BJ (cell line): ENCODE measurements around the gene HOXD4. TPM values are rescaled to one million over a fixed set of nuclear protein-coding genes. Genes with fewer than 3 reads are reported as not detected.

Source experiments
- CTCF ChIA-PET: fragments of 350-600 bp; formaldehyde crosslinking; extraction: SDS; loops from one replicate; lab custom pipeline; 2021; ENCODE audit warnings: antibody characterized with exemption, inconsistent platforms; lab: Yijun Ruan, JAX
- POLR2A ChIA-PET: fragments of 300-600 bp; sonication (Branson Sonifier 250); formaldehyde crosslinking; extraction: SDS; loops from one replicate; lab custom pipeline; 2021; ENCODE audit warnings: antibody characterized with exemption; lab: Charles Lee
- DNase-seq: peaks from one replicate; pipeline ENCODE4 v3.0.0-alpha.2; 2011; ENCODE audit warnings: low read depth
- H3K27me3 ChIP-seq: 2 replicates; pipeline ENCODE4 v1.6.0; 2011; ENCODE audit warnings: low read length; ENCODE audit not compliant: control insufficient read depth, insufficient read depth
- H3K36me3 ChIP-seq: 2 replicates; pipeline ENCODE4 v1.5.1; 2011; ENCODE audit warnings: low read length; ENCODE audit not compliant: control insufficient read depth, insufficient read depth
- H3K4me3 ChIP-seq: 2 replicates; pipeline ENCODE4 v1.5.1; 2011; ENCODE audit warnings: low read depth, mild to moderate bottlenecking, control low read depth, low read length
- polyA plus RNA-seq: library from polyadenylated mRNA; depleted of rRNA; stranded (reverse); fragments of >200 nt; gene quantifications from 2 replicates; pipeline ENCODE4 v1.2.3, GENCODE V29; 2011; rRNA removed
- small RNA-seq: library from RNA; depleted of rRNA; stranded (forward); fragments of <200 nt; gene quantifications from one replicate; pipeline ENCODE3, GENCODE V24; 2012; ENCODE audit warnings: low replicate concordance, low read depth; ENCODE audit not compliant: insufficient read length
- TF ChIP-seq, protein P1 (sequence below): IDR thresholded peaks from 2 replicates; pipeline ENCODE4 v1.5.1; 2011; ENCODE audit warnings: low read depth, mild to moderate bottlenecking, control low read depth, inconsistent platforms, low read length, moderate library complexity; ENCODE audit not compliant: insufficient read depth

HOXD4 gene
- polyA plus RNA-seq, 1 experiment, result 0.28 TPM

DNA sequence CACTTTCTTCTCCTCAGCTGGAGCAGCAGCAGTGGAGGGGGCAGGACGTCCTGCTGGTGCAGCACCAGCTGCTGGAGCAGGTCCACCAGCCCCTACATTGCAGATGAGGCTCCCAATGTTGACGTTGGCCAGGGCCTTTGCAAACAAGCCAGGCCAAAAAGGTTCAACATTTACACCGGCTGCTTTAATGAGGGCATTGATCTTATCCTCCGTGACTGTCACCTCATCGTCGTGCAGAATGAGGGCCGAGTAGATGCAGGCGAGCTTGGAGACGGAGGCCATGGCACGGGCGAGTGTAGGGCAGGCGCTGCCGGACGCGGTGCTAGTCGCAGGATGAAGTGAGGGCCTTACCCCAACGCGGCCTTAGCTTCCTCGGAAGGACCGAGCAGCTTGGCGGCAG, 49.6 kb downstream of the HOXD4 start:
- ChIA-PET CTCF (interaction anchor here (1.8 kb wide), 1 partner anchor 253 kb away, joined by 3 read pairs; no protein-coding TSS in a partner anchor), POLR2A (no interaction called here)
- TF ChIP-seq, protein P1, sequence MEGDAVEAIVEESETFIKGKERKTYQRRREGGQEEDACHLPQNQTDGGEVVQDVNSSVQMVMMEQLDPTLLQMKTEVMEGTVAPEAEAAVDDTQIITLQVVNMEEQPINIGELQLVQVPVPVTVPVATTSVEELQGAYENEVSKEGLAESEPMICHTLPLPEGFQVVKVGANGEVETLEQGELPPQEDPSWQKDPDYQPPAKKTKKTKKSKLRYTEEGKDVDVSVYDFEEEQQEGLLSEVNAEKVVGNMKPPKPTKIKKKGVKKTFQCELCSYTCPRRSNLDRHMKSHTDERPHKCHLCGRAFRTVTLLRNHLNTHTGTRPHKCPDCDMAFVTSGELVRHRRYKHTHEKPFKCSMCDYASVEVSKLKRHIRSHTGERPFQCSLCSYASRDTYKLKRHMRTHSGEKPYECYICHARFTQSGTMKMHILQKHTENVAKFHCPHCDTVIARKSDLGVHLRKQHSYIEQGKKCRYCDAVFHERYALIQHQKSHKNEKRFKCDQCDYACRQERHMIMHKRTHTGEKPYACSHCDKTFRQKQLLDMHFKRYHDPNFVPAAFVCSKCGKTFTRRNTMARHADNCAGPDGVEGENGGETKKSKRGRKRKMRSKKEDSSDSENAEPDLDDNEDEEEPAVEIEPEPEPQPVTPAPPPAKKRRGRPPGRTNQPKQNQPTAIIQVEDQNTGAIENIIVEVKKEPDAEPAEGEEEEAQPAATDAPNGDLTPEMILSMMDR, result no peak
- no peak for DNase-seq
- Histone ChIP-seq H3K36me3 (no peaks in the 10 kb centered on the region), H3K27me3 (no peaks in the 10 kb centered on the region), H3K4me3 (no peak overlapping the region)

DNA sequence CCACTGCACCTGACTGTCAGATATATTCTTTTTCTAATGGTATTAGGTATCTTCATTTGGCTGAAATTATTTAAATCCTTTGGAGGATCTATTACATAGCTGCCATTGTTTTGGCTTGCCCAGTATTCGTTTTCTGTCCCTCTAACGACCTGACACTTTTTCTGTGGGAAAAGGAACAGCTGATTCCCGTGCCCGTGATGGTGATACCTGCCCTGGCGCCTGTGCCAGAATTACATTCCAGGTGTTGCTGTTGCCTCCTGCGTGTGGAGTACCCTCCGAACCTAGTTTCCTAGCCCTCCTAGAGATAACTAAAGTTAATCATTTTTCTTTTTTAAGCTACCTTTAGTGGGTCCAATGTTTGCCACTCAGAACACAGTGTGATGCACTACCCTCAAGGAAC, 51.1 kb downstream of the HOXD4 start:
- no peak for DNase-seq
- ChIA-PET POLR2A (no interaction called here), CTCF (interaction anchor here (0.9 kb wide), 1 partner anchor 63 kb away, joined by 3 read pairs; no protein-coding TSS in a partner anchor)
- no peaks in the 10 kb centered on the region for H3K27me3 ChIP-seq
- no peaks in the 10 kb centered on the region for H3K36me3 ChIP-seq
- no peak overlapping the region for H3K4me3 ChIP-seq
- TF ChIP-seq, protein P1, result no peak

Small RNA genes lying within 50 kb of the gene (small RNA-seq; reads per million reads assigned to genes)
- gene MIR10B, result 358 reads per million, percentile 95 among the genes with 10 or more reads in this experiment

Other genes starting within 250 kb of the HOXD4 start
- gene LNPK, start 149.3 kb upstream of the HOXD4 start, polyA plus RNA-seq, result 19.6 and 36.5 TPM in 2 replicates
- not detected in 2 replicates for gene EVX2, start 67.6 kb upstream of the HOXD4 start, polyA plus RNA-seq
- 0.43 and 0.71 TPM in 2 replicates for gene HOXD13, start 58.8 kb upstream of the HOXD4 start, polyA plus RNA-seq
- not detected in 2 replicates for gene HOXD12, start 51.8 kb upstream of the HOXD4 start, polyA plus RNA-seq
- 9.8 and 9.9 TPM in 2 replicates for gene HOXD11, start 44.3 kb upstream of the HOXD4 start, polyA plus RNA-seq
- 11.0 and 12.6 TPM in 2 replicates for gene HOXD10, start 34.8 kb upstream of the HOXD4 start, polyA plus RNA-seq
- 1.7 and 1.8 TPM in 2 replicates for gene HOXD9, start 28.8 kb upstream of the HOXD4 start, polyA plus RNA-seq
- gene HOXD8, start 21.8 kb upstream of the HOXD4 start, polyA plus RNA-seq, result 0.86 and 1.7 TPM in 2 replicates
- gene HOXD3, start 5.8 kb downstream of the HOXD4 start, polyA plus RNA-seq, result 0.07 TPM in 1 of 2 replicates, not detected in the other
- not detected in 2 replicates for gene HOXD1, start 37.1 kb downstream of the HOXD4 start, polyA plus RNA-seq
- 17.7 and 31.5 TPM in 2 replicates for gene MTX2, start 117.9 kb downstream of the HOXD4 start, polyA plus RNA-seq